Liver (tissue), 9 donors: Measurements from ENCODE around the gene MIEF1. TPM values are rescaled to one million over a fixed set of nuclear protein-coding genes. Genes with fewer than 3 reads are reported as not detected.

Source experiments
- DNase-seq: peaks from one replicate; pipeline ENCODE4 v3.0.0-alpha.2; 2017; ENCODE audit warnings: low spot score
- H3K27ac ChIP-seq, 2 donors: one replicate each; pipeline ENCODE4 v1.7.0; 2013; ENCODE audit warnings: inconsistent platforms in 2 of 2, low read length in 2 of 2, control low read depth in 1 of 2, low read depth in 1 of 2, mild to moderate bottlenecking in 1 of 2
- H3K27me3 ChIP-seq, 4 donors: one replicate each; pipeline versions ENCODE4 v1.6.1 to v1.7.0; 2013; ENCODE audit warnings: low read length in 3 of 4, inconsistent platforms in 1 of 4, mild to moderate bottlenecking in 1 of 4, moderate library complexity in 1 of 4; ENCODE audit not compliant: control insufficient read depth in 4 of 4, insufficient read depth in 4 of 4
- H3K36me3 ChIP-seq, 4 donors: one replicate each; pipeline versions ENCODE4 v1.6.1 to v1.7.0; 2013; ENCODE audit warnings: low read length in 3 of 4, mild to moderate bottlenecking in 3 of 4, low read depth in 1 of 4, moderate library complexity in 1 of 4; ENCODE audit not compliant: control insufficient read depth in 4 of 4, insufficient read depth in 3 of 4
- H3K4me1 ChIP-seq, 4 donors: one replicate each; pipeline versions ENCODE4 v1.6.1 to v1.7.0; 2013; ENCODE audit warnings: low read length in 3 of 4, mild to moderate bottlenecking in 3 of 4, moderate library complexity in 1 of 4; ENCODE audit not compliant: control insufficient read depth in 4 of 4, insufficient read depth in 4 of 4
- H3K4me3 ChIP-seq, 3 donors: one replicate each; pipeline versions ENCODE4 v1.6.1 to v1.7.0; 2013; ENCODE audit warnings: low read length in 3 of 3, control low read depth in 1 of 3, low read depth in 1 of 3, mild to moderate bottlenecking in 1 of 3
- H3K9ac ChIP-seq, 2 donors: one replicate each; pipeline ENCODE4 v1.7.0; 2013; ENCODE audit warnings: low read length in 2 of 2, mild to moderate bottlenecking in 2 of 2, moderate library complexity in 2 of 2, control low read depth in 1 of 2, low read depth in 1 of 2
- H3K9me3 ChIP-seq, 4 donors: one replicate each; pipeline versions ENCODE4 v1.6.1 to v1.7.0; 2013; ENCODE audit warnings: low read length in 3 of 4; ENCODE audit not compliant: control insufficient read depth in 4 of 4
- ATF3 ChIP-seq: IDR thresholded peaks from 2 replicates; pipeline ENCODE4 v1.6.1; 2016; ENCODE audit warnings: antibody characterized with exemption
- CTCF ChIP-seq: fragments of 150-350 bp; IDR thresholded peaks from 2 replicates; pipeline ENCODE4 v1.5.1; 2017; ENCODE audit warnings: improper control_type of control experiment, low read depth, low read length; ENCODE audit not compliant: missing input control
- EGR1 ChIP-seq, 2 donors: IDR thresholded peaks; 2 replicates each; pipeline ENCODE4 v1.6.1; 2016 to 2018; ENCODE audit warnings: antibody characterized with exemption in 2 of 2, low read depth in 2 of 2
- FOXA1 ChIP-seq: IDR thresholded peaks from 2 replicates; pipeline ENCODE4 v1.6.1; 2016; ENCODE audit warnings: antibody characterized with exemption
- FOXA2 ChIP-seq: IDR thresholded peaks from 2 replicates; pipeline ENCODE4 v1.6.1; 2016; ENCODE audit warnings: antibody characterized with exemption
- GABPA ChIP-seq, 2 donors: IDR thresholded peaks in 1 of 2; conservative IDR thresholded peaks in 1 of 2; 2 replicates each; pipeline ENCODE4 v1.6.1; 2016; ENCODE audit warnings: antibody characterized with exemption in 2 of 2, mild to moderate bottlenecking in 1 of 2, moderate library complexity in 1 of 2
- HNF4A ChIP-seq, 2 donors: conservative IDR thresholded peaks; 2 replicates each; pipeline ENCODE4 v1.6.1; 2016; ENCODE audit warnings: antibody characterized with exemption in 2 of 2, mild to moderate bottlenecking in 2 of 2
- HNF4G ChIP-seq: IDR thresholded peaks from 2 replicates; pipeline ENCODE4 v1.6.1; 2016; ENCODE audit warnings: antibody characterized with exemption
- JUND ChIP-seq, 2 donors: IDR thresholded peaks; 2 replicates each; pipeline ENCODE4 v1.6.1; 2016; ENCODE audit warnings: antibody characterized with exemption in 2 of 2
- MAX ChIP-seq: IDR thresholded peaks from 2 replicates; pipeline ENCODE4 v1.6.1; 2016; ENCODE audit warnings: antibody characterized with exemption
- NR2F2 ChIP-seq: IDR thresholded peaks from 2 replicates; pipeline ENCODE4 v1.6.1; 2016; ENCODE audit warnings: antibody characterized with exemption
- RAD21 ChIP-seq, 2 donors: IDR thresholded peaks; 2 replicates each; pipeline ENCODE4 v1.6.1; 2016; ENCODE audit warnings: antibody characterized with exemption in 2 of 2, mild to moderate bottlenecking in 2 of 2
- REST ChIP-seq: IDR thresholded peaks from 2 replicates; pipeline ENCODE4 v1.6.1; 2016; ENCODE audit warnings: antibody characterized with exemption, mild to moderate bottlenecking
- RXRA ChIP-seq, 2 donors: IDR thresholded peaks; 2 replicates each; pipeline ENCODE4 v1.6.1; 2017 to 2018; ENCODE audit warnings: antibody characterized with exemption in 2 of 2, mild to moderate bottlenecking in 1 of 2
- SP1 ChIP-seq: IDR thresholded peaks from 2 replicates; pipeline ENCODE4 v1.6.1; 2018; ENCODE audit warnings: antibody characterized with exemption, mild to moderate bottlenecking
- TAF1 ChIP-seq: conservative IDR thresholded peaks from 2 replicates; pipeline ENCODE4 v1.6.1; 2016; ENCODE audit warnings: antibody characterized with exemption, mild to moderate bottlenecking
- YY1 ChIP-seq: IDR thresholded peaks from 2 replicates; pipeline ENCODE4 v1.6.1; 2016; ENCODE audit warnings: antibody characterized with exemption, mild to moderate bottlenecking
- ZBTB33 ChIP-seq: IDR thresholded peaks from 2 replicates; pipeline ENCODE4 v1.6.1; 2016; ENCODE audit warnings: antibody characterized with exemption
- WGBS: extraction: QIAGEN DNeasy Blood & Tissue Kit; methylation state at CpG from one replicate; pipeline ENCODE4 v1.1.7; 2013; 5-methylcytosine and 5-hydroxymethylcytosine counted together
- polyA plus RNA-seq, 2 donors: library from polyadenylated mRNA; stranded (reverse) in 1 of 2; unstranded in 1 of 2; fragments of 200-250 nt in 1 of 2; fragments of >200 nt in 1 of 2; fragmentation: Nextera tagmentation in 1 of 2; extraction: Ambion mirVana in 1 of 2; gene quantifications; one replicate each; pipeline versions ENCODE4 v1.2.1 to v1.2.3, GENCODE V29; 2013 to 2015
- total RNA-seq, 2 donors: library from RNA; depleted of rRNA; stranded (reverse); fragments of >200 nt; gene quantifications; one replicate each; pipeline ENCODE4 v1.2.3, GENCODE V29; 2014
- donor health status: healthy.
- donor health status: healthy.
- donor health status: healthy.
- donor health status: healthy.
- donor health status: healthy.

Gene MIEF1
- total and polyA plus RNA-seq, 4 donors = 12.9 to 31.1 (median 20.7) TPM

GRCh38 chr22:39529487-39529851 is 27.4 kb downstream of the MIEF1 start:
- Histone ChIP-seq H3K27me3 (no peaks in the 10 kb centered on the region), H3K27ac (peak overlapping the region in 1 of 2 donors; percentile 11), H3K36me3 (peaks cover 0 to 6% (median 4%) of the 10 kb centered on the region in 4 donors), H3K4me3 (no peak overlapping the region), H3K9me3 (no peaks in the 10 kb centered on the region), H3K4me1 (peaks cover 17 to 59% (median 52%) of the 10 kb centered on the region in 4 donors), H3K9ac (no peak overlapping the region)
- DNase-seq = no peak
- WGBS = 61% methylated on average over 17 of the region's 17 CpGs
- TF ChIP-seq YY1 = no peak
- no peak for TF ChIP-seq EGR1 (IDR thresholded peaks at IDR 0.05; ENCODE audit: low read depth in 2 of 2)
- no peak for TF ChIP-seq ZBTB33
- no peak for TF ChIP-seq RXRA (IDR thresholded peaks at IDR 0.05)
- no peak for TF ChIP-seq RAD21 (IDR thresholded peaks at IDR 0.05)
- TF ChIP-seq JUND (IDR thresholded peaks at IDR 0.05) = no peak
- no peak for TF ChIP-seq NR2F2
- no peak for TF ChIP-seq GABPA (IDR thresholded peaks at IDR 0.05 in 1 of 2, conservative IDR thresholded peaks at IDR 0.05 in 1 of 2)
- no peak for TF ChIP-seq HNF4A (conservative IDR thresholded peaks at IDR 0.05)
- no peak for TF ChIP-seq MAX
- TF ChIP-seq CTCF = no peak
- no peak for TF ChIP-seq ATF3
- TF ChIP-seq FOXA2 = no peak
- no peak for TF ChIP-seq HNF4G
- no peak for TF ChIP-seq TAF1
- TF ChIP-seq FOXA1 = no peak
- no peak for TF ChIP-seq SP1
- TF ChIP-seq REST = no peak
